ENCODE measurements around the gene WNT7A. TPM values are rescaled to one million over a fixed set of nuclear protein-coding genes. Genes with fewer than 3 reads are reported as not detected.

The WNT7A gene
- total RNA-seq, 2 experiments from 2014 or later = 22.4 to 24.7 TPM

DNA sequence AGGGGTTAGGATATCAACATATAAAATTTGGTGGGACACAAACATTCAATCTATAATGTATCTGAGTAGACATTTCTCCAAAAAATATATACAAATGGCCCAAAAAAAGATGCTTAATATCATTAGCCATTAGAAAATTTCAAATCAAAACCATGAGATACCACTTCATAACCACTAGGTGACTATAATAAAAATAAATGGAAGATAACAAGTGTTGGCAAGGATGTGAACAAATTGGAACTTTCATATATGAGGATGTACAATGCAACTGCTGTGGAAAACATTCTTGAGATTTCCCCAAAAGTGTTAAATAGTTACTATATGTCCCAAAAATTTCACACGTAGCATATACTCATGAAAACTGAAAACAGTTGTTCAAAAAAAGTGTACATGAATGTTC, 36.5 kb upstream of the WNT7A start:
- intact Hi-C loops (cut with DNase I, micrococcal nuclease) = no loop called here
- no peak overlapping the region for H3K4me3 ChIP-seq (ENCODE audit: low read length)
- ChIA-PET POLR2A (no interaction called here), CTCF (no interaction called here)
- H3K9me3 ChIP-seq (ENCODE audit: control insufficient read depth in 1 of 2, insufficient read depth in 1 of 2, low read length in 2 of 2) = peaks cover 9 to 61% of the 10 kb centered on the region in 2 experiments
- no peaks in the 10 kb centered on the region for H3K27me3 ChIP-seq (ENCODE audit: control insufficient read depth in 1 of 2, insufficient read depth in 2 of 2, low read length in 2 of 2)
- Mint-ChIP-seq H3K27ac (no peak overlapping the region), H3K9me3 (peaks cover 50% of the 10 kb centered on the region), H3K4me1 (ENCODE audit: low read depth) (no peaks in the 10 kb centered on the region), H3K36me3 (ENCODE audit: low read depth) (peaks cover 52% of the 10 kb centered on the region), H3K27me3 (no peaks in the 10 kb centered on the region), H3K4me3 (no peak overlapping the region)
- no peaks in the 10 kb centered on the region for H3K4me1 ChIP-seq (ENCODE audit: insufficient read depth, low read length)
- no peaks in the 10 kb centered on the region for H3K36me3 ChIP-seq (ENCODE audit: insufficient read depth, low read length)
- DNase-seq (no peak), ATAC-seq (ENCODE audit: poor library complexity) (no peak)
- TF ChIP-seq CTCF (IDR thresholded peaks at IDR 0.05) = no peak
- no peak overlapping the region for H3K27ac ChIP-seq (ENCODE audit: low read depth in 1 of 2, low read length in 2 of 2)

- no peak overlapping the region for H3K4me3 ChIP-seq (ENCODE audit: low read length)
- peaks cover 81% of the 10 kb centered on the region for H3K36me3 Mint-ChIP-seq (ENCODE audit: low read depth)
- no peak overlapping the region for H3K27ac Mint-ChIP-seq
- no peak overlapping the region for H3K27ac ChIP-seq (ENCODE audit: low read depth in 1 of 2, low read length in 2 of 2)
- H3K9me3 Mint-ChIP-seq = peaks cover 28% of the 10 kb centered on the region
- H3K4me3 Mint-ChIP-seq = no peak overlapping the region
- ChIA-PET CTCF (interaction anchor here (1.9 kb wide), 1 partner anchor 22 kb away, joined by 6 read pairs; the partner anchor contains the start of gene WNT7A), POLR2A (no interaction called here)
- DNase-seq (no peak), ATAC-seq (ENCODE audit: poor library complexity) (no peak)
- peaks cover 17 to 83% of the 10 kb centered on the region in 2 experiments for H3K9me3 ChIP-seq (ENCODE audit: control insufficient read depth in 1 of 2, insufficient read depth in 1 of 2, low read length in 2 of 2)
- no peaks in the 10 kb centered on the region for H3K4me1 ChIP-seq (ENCODE audit: insufficient read depth, low read length)
- intact Hi-C loops (cut with DNase I, micrococcal nuclease) = no loop called here
- H3K4me1 Mint-ChIP-seq (ENCODE audit: low read depth) = no peaks in the 10 kb centered on the region
- no peaks in the 10 kb centered on the region for H3K27me3 Mint-ChIP-seq
- peaks cover 0 to 4% of the 10 kb centered on the region in 2 experiments for H3K27me3 ChIP-seq (ENCODE audit: control insufficient read depth in 1 of 2, insufficient read depth in 2 of 2, low read length in 2 of 2)
- TF ChIP-seq CTCF (IDR thresholded peaks at IDR 0.05) = no peak
- no peaks in the 10 kb centered on the region for H3K36me3 ChIP-seq (ENCODE audit: insufficient read depth, low read length)
These were observed 22.9 kb upstream of the WNT7A start for GRCh38 chr3:13902648-13903238.

- no peak overlapping the region for H3K4me3 ChIP-seq (ENCODE audit: low read length)
- intact Hi-C loops (cut with DNase I, micrococcal nuclease) = no loop called here
- no peak overlapping the region for H3K4me3 Mint-ChIP-seq
- no peak overlapping the region for H3K27ac Mint-ChIP-seq
- peaks cover 15 to 80% of the 10 kb centered on the region in 2 experiments for H3K9me3 ChIP-seq (ENCODE audit: control insufficient read depth in 1 of 2, insufficient read depth in 1 of 2, low read length in 2 of 2)
- ATAC-seq (ENCODE audit: poor library complexity) = no peak
- no peaks in the 10 kb centered on the region for H3K4me1 Mint-ChIP-seq (ENCODE audit: low read depth)
- no peak overlapping the region for H3K27ac ChIP-seq (ENCODE audit: low read depth in 1 of 2, low read length in 2 of 2)
- H3K36me3 Mint-ChIP-seq (ENCODE audit: low read depth) = peaks cover 75% of the 10 kb centered on the region
- ChIA-PET POLR2A (no interaction called here), CTCF (interaction anchor here (1.9 kb wide), 1 partner anchor 21 kb away, joined by 6 read pairs; the partner anchor contains the start of gene WNT7A)
- H3K4me1 ChIP-seq (ENCODE audit: insufficient read depth, low read length) = no peaks in the 10 kb centered on the region
- no peaks in the 10 kb centered on the region for H3K27me3 Mint-ChIP-seq
- H3K27me3 ChIP-seq (ENCODE audit: control insufficient read depth in 1 of 2, insufficient read depth in 2 of 2, low read length in 2 of 2) = peaks cover 0 to 4% of the 10 kb centered on the region in 2 experiments
- DNase-seq = no peak
- peaks cover 26% of the 10 kb centered on the region for H3K9me3 Mint-ChIP-seq
- TF ChIP-seq CTCF (IDR thresholded peaks at IDR 0.05) = no peak
- no peaks in the 10 kb centered on the region for H3K36me3 ChIP-seq (ENCODE audit: insufficient read depth, low read length)
These were observed 22.2 kb upstream of the WNT7A start for GRCh38 chr3:13901935-13902584.

Measured in CD4-positive, alpha-beta T cell (primary cell).